PFSK-1 (cell line): ENCODE data around the gene SCTR.

ENCODE experiments used
- FOXP2 ChIP-seq: optimal IDR thresholded peaks from 2 replicates; pipeline ENCODE3; 2011; ENCODE audit warnings: borderline replicate concordance, control low read depth, inconsistent platforms; ENCODE audit not compliant: insufficient read depth; ENCODE audit errors: extremely low read length, extremely low read depth
- POLR2AphosphoS5 ChIP-seq: IDR thresholded peaks from 2 replicates; pipeline ENCODE4 v1.6.1; 2012; ENCODE audit warnings: low read depth, mild to moderate bottlenecking, control low read depth, low read length, moderate library complexity
- REST ChIP-seq, 2 experiments: IDR thresholded peaks; 2 replicates each; pipeline versions ENCODE4 v1.6.1 to v1.8.0; 2011 to 2012; ENCODE audit warnings: low read depth in 2 of 2, low read length in 2 of 2, control low read depth in 1 of 2, inconsistent platforms in 1 of 2, mild to moderate bottlenecking in 1 of 2, moderate library complexity in 1 of 2; ENCODE audit not compliant: insufficient read depth in 1 of 2
- SIN3A ChIP-seq: IDR thresholded peaks from 2 replicates; pipeline ENCODE4 v1.6.1; 2012; ENCODE audit warnings: mild to moderate bottlenecking, low read length, moderate library complexity, borderline replicate concordance; ENCODE audit not compliant: insufficient read depth
- TAF1 ChIP-seq: IDR thresholded peaks from 2 replicates; pipeline ENCODE4 v1.6.1; 2012; ENCODE audit warnings: low read length, control low read depth, borderline replicate concordance; ENCODE audit not compliant: insufficient read depth

SCTR gene

GRCh38 chr2:119469661-119470297 is 54.5 kb downstream of the SCTR start:
- no peak for TF ChIP-seq POLR2AphosphoS5
- TF ChIP-seq REST (IDR thresholded peaks at IDR 0.05; ENCODE audit: insufficient read depth in 1 of 2, low read depth in 2 of 2, low read length in 2 of 2), result no peak
- TF ChIP-seq TAF1, result no peak
- no peak for TF ChIP-seq SIN3A
- TF ChIP-seq FOXP2, result no peak

- TF ChIP-seq POLR2AphosphoS5 (no peak), TAF1 (no peak), FOXP2 (no peak)
These were observed 55.2 kb downstream of the SCTR start for GRCh38 chr2:119469131-119469530.

GRCh38 chr2:119468154-119468955 is 55.9 kb downstream of the SCTR start:
- TF ChIP-seq TAF1, result no peak
- no peak for TF ChIP-seq SIN3A
- TF ChIP-seq REST (IDR thresholded peaks at IDR 0.05; ENCODE audit: insufficient read depth in 1 of 2, low read depth in 2 of 2, low read length in 2 of 2), result no peak
- TF ChIP-seq FOXP2, result no peak

GRCh38 chr2:119466373-119466772 is 57.9 kb downstream of the SCTR start:
- no peak for TF ChIP-seq TAF1
- TF ChIP-seq SIN3A, result no peak
- TF ChIP-seq FOXP2, result no peak
- no peak for TF ChIP-seq REST (IDR thresholded peaks at IDR 0.05; ENCODE audit: insufficient read depth in 1 of 2, low read depth in 2 of 2, low read length in 2 of 2)
- TF ChIP-seq POLR2AphosphoS5, result no peak

GRCh38 chr2:119465687-119466086 is 58.6 kb downstream of the SCTR start:
- no peak for TF ChIP-seq POLR2AphosphoS5
- no peak for TF ChIP-seq SIN3A
- TF ChIP-seq FOXP2, result no peak
- no peak for TF ChIP-seq REST (IDR thresholded peaks at IDR 0.05; ENCODE audit: insufficient read depth in 1 of 2, low read depth in 2 of 2, low read length in 2 of 2)
- no peak for TF ChIP-seq TAF1
